ENCODE data around the gene TMEM223.
"Not testable (repeated sequence)": the region's sequence is repeated elsewhere in the genome, so short reads cannot be mapped to it uniquely, and the experiment has no call there.

TMEM223 gene

DNA sequence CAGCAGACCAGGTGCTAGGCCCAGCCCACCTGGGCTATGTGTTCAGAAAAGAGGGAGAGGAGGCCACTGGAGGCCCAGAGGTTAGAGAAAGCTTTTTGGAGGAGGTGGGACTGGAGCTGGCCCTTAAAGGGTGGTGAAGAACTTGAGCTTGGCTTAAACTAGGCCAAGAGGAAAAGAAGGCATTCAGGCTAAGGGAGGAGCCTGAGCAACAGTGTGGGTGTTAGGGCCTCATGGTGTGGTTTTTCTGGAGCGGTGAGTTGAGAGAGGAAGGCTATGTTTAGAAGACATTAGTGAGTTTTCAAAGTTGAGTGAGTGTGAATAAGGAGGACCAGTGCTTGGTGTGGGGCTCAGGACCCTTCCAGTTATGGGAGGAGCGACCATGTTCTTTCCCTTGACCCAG lies 14.4 kb downstream of the TMEM223 start:
- Histone ChIP-seq H3K4me3 (ENCODE audit: low read length) (no peak overlapping the region), H3K27me3 (ENCODE audit: control insufficient read depth, insufficient read depth, low read length) (no peaks in the 10 kb centered on the region), H3K4me1 (ENCODE audit: control insufficient read depth, insufficient read depth, low read length) (no peaks in the 10 kb centered on the region), H3K27ac (ENCODE audit: low read length) (no peak overlapping the region), H3K9me3 (ENCODE audit: control insufficient read depth, insufficient read depth, low read length) (no peaks in the 10 kb centered on the region), H3K36me3 (ENCODE audit: control insufficient read depth, insufficient read depth, low read length) (peaks cover 22% of the 10 kb centered on the region)
- DNase-seq (ENCODE audit: low read depth, low spot score), result no peak
- WGBS (ENCODE audit: insufficient coverage, insufficient read length), result no CpG with 5 or more reads among the region's 2 CpGs

DNA sequence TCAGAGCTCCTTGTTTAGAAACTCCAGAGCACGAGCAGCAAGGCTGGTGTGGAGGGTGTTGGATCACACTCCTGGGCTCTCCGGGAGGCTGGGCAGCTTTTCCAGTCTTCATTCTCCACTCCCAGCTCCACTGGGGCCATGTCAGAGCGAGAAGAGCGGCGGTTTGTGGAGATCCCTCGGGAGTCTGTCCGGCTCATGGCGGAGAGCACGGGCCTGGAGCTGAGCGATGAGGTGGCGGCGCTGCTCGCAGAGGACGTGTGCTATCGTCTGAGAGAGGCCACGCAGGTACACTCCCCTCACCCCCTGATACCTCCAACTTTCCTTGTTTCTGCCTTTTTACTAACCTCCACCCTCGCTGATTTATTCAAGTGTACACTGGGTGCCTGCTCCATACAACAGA lies 16.2 kb downstream of the TMEM223 start:
- no CpG with 5 or more reads among the region's 17 CpGs for WGBS (ENCODE audit: insufficient coverage, insufficient read length)
- Histone ChIP-seq H3K9me3 (ENCODE audit: control insufficient read depth, insufficient read depth, low read length) (no peaks in the 10 kb centered on the region), H3K36me3 (ENCODE audit: control insufficient read depth, insufficient read depth, low read length) (peaks cover 16% of the 10 kb centered on the region), H3K27ac (ENCODE audit: low read length) (no peak overlapping the region), H3K4me3 (ENCODE audit: low read length) (no peak overlapping the region), H3K27me3 (ENCODE audit: control insufficient read depth, insufficient read depth, low read length) (no peaks in the 10 kb centered on the region), H3K4me1 (ENCODE audit: control insufficient read depth, insufficient read depth, low read length) (no peaks in the 10 kb centered on the region)
- no peak for DNase-seq (ENCODE audit: low read depth, low spot score)

DNA sequence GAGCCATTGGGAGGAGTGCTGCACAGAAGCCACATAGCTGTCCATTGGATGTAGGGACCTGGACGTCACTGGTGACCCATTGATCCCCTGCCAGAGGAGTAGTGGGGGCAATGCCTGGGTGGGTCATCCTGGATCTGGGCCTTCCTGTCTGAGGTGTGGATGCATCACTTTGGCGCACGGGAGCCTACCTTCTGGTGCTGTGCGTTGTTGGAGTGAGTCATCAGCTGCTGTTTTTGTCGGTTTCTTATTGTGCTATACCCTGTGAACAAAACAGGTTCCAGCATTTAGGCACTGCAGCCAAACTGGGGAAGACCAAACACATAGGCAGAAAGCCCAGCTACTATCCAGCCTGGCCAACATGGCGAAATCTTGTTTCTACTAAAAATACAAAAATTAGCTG lies 17.4 kb downstream of the TMEM223 start:
- H3K27ac ChIP-seq (ENCODE audit: low read length), result no peak overlapping the region
- no peak overlapping the region for H3K4me3 ChIP-seq (ENCODE audit: low read length)
- peaks cover 16% of the 10 kb centered on the region for H3K36me3 ChIP-seq (ENCODE audit: control insufficient read depth, insufficient read depth, low read length)
- no peak for DNase-seq (ENCODE audit: low read depth, low spot score)
- no peaks in the 10 kb centered on the region for H3K9me3 ChIP-seq (ENCODE audit: control insufficient read depth, insufficient read depth, low read length)
- H3K27me3 ChIP-seq (ENCODE audit: control insufficient read depth, insufficient read depth, low read length), result no peaks in the 10 kb centered on the region
- peaks cover 3% of the 10 kb centered on the region; the same call in 1 of the 2 replicates for H3K4me1 ChIP-seq (ENCODE audit: control insufficient read depth, insufficient read depth, low read length)
- no CpG with 5 or more reads among the region's 6 CpGs for WGBS (ENCODE audit: insufficient coverage, insufficient read length)

DNA sequence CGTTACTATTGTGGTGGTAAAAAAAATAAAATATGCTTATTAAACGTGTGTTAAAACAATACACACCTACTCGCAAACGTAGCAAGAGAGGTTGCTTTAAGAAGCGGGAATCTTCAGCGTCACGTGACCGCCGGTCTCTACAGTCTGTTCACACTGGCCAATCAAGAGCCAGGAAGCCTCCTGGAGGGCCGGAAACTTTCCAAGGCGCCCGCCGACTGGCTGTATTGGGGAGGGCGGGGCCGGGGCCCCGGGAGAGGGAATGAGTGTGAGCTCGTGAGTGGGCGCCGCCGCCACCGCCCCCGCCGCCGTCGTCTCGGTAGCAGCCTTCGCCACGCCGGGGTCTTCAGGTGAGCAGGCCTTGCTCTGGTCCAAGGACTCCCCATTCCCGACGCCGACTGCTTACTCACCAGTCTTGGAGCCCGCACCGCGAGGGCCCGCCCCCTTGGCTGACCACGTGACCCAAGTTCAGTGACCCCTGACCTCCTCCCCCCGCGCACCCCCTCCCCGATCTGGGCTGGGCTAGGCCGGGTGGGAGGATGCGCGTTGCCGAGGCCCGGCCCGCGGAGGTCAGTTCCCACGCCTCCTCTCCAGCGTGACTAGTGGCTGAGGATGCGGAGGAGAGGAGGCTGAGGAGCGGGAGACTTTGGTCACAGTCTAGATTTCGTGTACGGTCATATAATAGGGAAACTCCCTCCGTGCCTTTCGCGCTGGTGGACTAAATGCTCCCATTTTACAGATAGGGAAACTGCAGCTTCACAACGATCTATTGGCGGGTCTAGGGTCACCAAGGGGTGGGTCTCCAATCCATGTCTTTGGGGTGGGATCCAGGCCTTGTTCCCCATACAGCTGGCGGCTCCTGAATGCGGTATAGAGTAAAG lies 20.4 kb downstream of the TMEM223 start, which contains the start of gene TAF6L:
Gene TAF6L, plus strand, starts transcription at position 253 of the 878 bp plus-strand sequence. CDS start 4,388 bp downstream, outside the sequence.
- H3K4me3 ChIP-seq (ENCODE audit: low read length), result peak within 1 kb of the TSS; percentile 90
- DNase-seq (ENCODE audit: low read depth, low spot score), result no peak
- H3K36me3 ChIP-seq (ENCODE audit: control insufficient read depth, insufficient read depth, low read length), result peaks cover 16% of the 10 kb centered on the region
- peak within 1 kb of the TSS; percentile 12 for H3K27ac ChIP-seq (ENCODE audit: low read length)
- no peaks in the 10 kb centered on the region for H3K27me3 ChIP-seq (ENCODE audit: control insufficient read depth, insufficient read depth, low read length)
- WGBS (ENCODE audit: insufficient coverage, insufficient read length), result no CpG with 5 or more reads among the region's 60 CpGs
- peaks cover 3% of the 10 kb centered on the region; the same call in 1 of the 2 replicates for H3K4me1 ChIP-seq (ENCODE audit: control insufficient read depth, insufficient read depth, low read length)
- H3K9me3 ChIP-seq (ENCODE audit: control insufficient read depth, insufficient read depth, low read length), result no peaks in the 10 kb centered on the region

DNA sequence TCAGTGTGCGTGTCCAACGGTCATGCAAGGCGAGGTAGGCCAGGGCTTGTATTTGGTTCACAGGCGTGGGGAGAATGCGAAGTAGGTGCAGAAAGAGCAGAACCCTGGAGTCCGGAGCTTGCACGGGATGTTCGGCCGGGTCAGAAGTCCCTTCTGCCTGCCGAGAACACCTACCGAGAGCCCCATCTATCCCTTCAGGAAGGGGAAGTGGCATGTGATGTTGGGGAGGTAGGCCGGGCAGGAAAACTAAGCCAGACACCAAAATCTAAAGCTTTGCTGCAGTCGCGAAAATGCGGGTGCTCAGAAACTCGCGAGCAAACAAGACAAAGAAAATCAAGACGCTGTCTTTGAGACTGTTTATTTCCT lies 21.0 kb downstream of the TMEM223 start:
- WGBS (ENCODE audit: insufficient coverage, insufficient read length), result no CpG with 5 or more reads among the region's 18 CpGs
- peak overlapping the region; percentile 27; the same call in 1 of the 2 replicates for H3K4me3 ChIP-seq (ENCODE audit: low read length)
- peaks cover 15% of the 10 kb centered on the region for H3K36me3 ChIP-seq (ENCODE audit: control insufficient read depth, insufficient read depth, low read length)
- H3K27me3 ChIP-seq (ENCODE audit: control insufficient read depth, insufficient read depth, low read length), result no peaks in the 10 kb centered on the region
- peaks cover 3% of the 10 kb centered on the region; the same call in 1 of the 2 replicates for H3K4me1 ChIP-seq (ENCODE audit: control insufficient read depth, insufficient read depth, low read length)
- H3K27ac ChIP-seq (ENCODE audit: low read length), result peak overlapping the region; percentile 12
- H3K9me3 ChIP-seq (ENCODE audit: control insufficient read depth, insufficient read depth, low read length), result no peaks in the 10 kb centered on the region
- no peak for DNase-seq (ENCODE audit: low read depth, low spot score)

DNA sequence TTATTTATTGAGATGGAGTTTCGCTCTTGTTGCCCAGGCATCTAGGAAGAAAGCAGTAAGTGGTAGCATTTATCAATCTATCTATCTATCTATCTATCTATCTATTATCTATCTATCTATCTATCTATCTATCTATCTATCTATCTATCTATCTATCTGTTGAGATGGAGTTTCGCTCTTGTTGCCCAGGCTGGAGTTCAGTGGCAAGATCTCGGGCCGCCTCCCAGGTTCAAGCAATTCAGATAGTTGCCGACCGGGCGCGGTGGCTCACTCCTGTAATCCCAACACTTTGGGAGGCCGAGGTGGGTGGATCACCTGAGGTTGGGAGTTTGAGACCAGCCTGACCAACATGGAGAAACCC lies 31.0 kb downstream of the TMEM223 start:
- WGBS (ENCODE audit: insufficient coverage, insufficient read length), result no CpG with 5 or more reads among the region's 9 CpGs
- H3K4me3 ChIP-seq (ENCODE audit: low read length); H3K4me1 ChIP-seq (ENCODE audit: control insufficient read depth, insufficient read depth, low read length); H3K9me3 ChIP-seq (ENCODE audit: control insufficient read depth, insufficient read depth, low read length); H3K27me3 ChIP-seq (ENCODE audit: control insufficient read depth, insufficient read depth, low read length); H3K27ac ChIP-seq (ENCODE audit: low read length); H3K36me3 ChIP-seq (ENCODE audit: control insufficient read depth, insufficient read depth, low read length); DNase-seq (ENCODE audit: low read depth, low spot score): not testable (repeated sequence)

DNA sequence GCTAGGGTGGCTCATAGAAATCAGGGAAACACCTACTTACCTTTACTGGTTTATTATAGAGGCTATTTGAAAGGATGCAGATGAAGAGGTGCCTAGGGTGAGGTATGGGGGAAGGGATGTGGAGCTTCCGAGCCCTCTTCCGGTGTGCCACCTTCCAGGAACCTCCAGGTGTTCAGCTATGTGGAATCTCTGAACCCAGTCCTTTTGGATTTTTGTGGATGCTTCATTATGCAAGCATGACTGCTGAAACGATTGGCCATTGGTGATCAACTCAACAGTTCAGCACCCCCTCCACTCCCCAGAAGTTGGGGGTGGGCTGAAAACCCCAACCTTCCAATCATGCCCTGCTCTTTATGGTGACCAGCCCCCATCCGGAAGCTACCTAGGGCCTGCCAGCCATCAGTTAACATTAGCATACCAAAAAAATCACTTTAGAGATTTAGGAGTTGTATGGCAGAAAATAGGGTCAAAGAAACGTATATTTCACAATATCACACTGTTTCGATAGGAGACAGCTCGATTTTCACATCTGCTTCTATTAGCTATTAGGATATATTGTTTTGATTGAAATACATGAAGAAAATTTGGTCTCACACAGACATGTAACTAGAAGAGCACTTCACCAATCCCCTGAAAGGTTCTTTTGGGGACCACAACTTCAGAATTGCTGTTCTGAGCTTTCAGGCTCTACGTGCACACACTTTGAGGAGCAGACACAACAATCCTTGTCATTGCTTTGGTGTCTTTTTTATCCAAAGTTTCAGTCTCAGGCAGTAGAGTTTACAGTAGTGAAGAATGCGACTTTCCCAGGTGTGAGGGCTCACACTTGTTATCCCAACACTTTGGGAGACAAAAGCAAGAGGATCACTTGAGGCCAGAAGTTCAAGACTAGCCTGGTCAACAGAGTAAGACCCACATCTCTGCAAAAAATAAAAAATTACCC lies 33.7 kb downstream of the TMEM223 start:
- H3K4me1 ChIP-seq (ENCODE audit: control insufficient read depth, insufficient read depth, low read length), result no peaks in the 10 kb centered on the region
- DNase-seq (ENCODE audit: low read depth, low spot score), result peak; percentile 86
- H3K4me3 ChIP-seq (ENCODE audit: low read length), result peak overlapping the region; percentile 44; the same call in 1 of the 2 replicates
- no peaks in the 10 kb centered on the region for H3K9me3 ChIP-seq (ENCODE audit: control insufficient read depth, insufficient read depth, low read length)
- WGBS (ENCODE audit: insufficient coverage, insufficient read length), result no CpG with 5 or more reads among the region's 9 CpGs
- 0 out of 2 replicates have a peak, but pooled peaks cover 1% of the 10 kb centered on the region for H3K36me3 ChIP-seq (ENCODE audit: control insufficient read depth, insufficient read depth, low read length)
- H3K27me3 ChIP-seq (ENCODE audit: control insufficient read depth, insufficient read depth, low read length), result no peaks in the 10 kb centered on the region
- H3K27ac ChIP-seq (ENCODE audit: low read length), result peak overlapping the region; percentile 20

DNA sequence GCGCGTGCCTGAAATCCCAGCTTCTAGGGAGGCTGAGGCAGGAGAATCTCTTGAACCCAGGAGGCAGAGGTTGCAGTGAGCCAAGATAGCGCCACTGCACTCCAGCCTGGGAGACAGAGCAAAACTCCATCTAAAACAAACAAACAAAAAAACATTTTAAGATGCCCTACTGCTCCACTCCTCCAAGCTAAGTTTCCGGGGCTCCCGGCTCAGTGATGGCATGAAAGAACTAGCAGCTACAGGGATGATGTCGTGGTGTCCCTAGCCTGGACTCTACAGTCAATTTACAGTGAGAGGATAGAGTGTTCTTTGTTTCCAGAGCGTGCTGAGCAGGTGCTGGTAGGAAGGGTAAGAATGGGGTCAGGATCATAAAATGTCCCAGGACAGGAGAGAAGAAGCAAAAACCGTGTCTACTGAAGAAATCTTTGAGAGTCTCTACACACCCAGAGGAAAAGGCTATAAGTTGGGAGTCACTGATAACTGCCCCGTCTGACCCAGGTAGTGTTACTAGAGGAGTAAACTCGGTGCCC lies 36.7 kb downstream of the TMEM223 start:
- no peak overlapping the region for H3K27ac ChIP-seq (ENCODE audit: low read length)
- no peak for DNase-seq (ENCODE audit: low read depth, low spot score)
- H3K36me3 ChIP-seq (ENCODE audit: control insufficient read depth, insufficient read depth, low read length), result peaks cover 14% of the 10 kb centered on the region
- no CpG with 5 or more reads among the region's 10 CpGs for WGBS (ENCODE audit: insufficient coverage, insufficient read length)
- H3K9me3 ChIP-seq (ENCODE audit: control insufficient read depth, insufficient read depth, low read length), result no peaks in the 10 kb centered on the region
- no peaks in the 10 kb centered on the region for H3K27me3 ChIP-seq (ENCODE audit: control insufficient read depth, insufficient read depth, low read length)
- no peak overlapping the region for H3K4me3 ChIP-seq (ENCODE audit: low read length)
- no peaks in the 10 kb centered on the region for H3K4me1 ChIP-seq (ENCODE audit: control insufficient read depth, insufficient read depth, low read length)

DNA sequence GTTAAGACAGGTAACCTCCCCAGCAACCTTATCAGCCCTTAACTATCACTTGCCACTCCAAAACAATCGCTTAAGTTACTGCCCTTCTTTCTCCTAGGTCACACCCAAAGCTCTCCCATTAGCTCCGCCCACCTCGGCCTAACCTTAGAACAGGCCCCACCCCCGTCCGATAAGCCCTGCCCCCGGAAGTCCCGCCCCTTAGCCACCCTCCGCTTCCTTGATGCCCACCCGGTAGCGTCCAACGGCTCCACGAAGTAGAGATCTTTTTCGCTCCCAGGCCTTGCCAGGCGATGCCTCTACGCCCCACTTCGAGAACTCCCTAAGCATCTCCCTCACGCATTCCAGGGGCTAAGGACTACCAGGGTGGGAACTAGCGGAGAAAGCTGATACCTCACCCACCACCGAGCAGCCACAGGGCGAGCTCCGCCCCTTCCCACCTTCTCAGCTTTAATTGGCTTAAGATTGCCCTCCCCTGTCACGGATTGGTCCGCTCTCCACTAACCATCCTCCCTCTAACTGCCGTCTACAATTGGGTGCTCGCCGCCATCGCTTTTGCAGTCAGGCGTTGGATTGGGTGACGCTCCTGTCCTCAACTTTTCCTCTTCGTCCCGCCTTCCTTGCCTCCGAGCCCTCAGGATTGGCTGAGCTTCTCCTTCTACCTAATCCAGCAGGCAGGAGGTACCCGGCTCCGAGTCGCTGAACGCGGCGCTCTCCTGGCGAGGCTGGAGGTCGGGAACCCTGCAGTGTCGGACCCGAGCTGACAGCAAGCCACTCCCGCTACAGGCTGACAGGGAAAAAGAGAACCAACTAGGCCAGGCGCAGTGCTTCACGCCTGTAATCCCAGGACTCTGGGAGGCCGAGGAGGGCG lies 37.8 kb downstream of the TMEM223 start, which contains the start of gene ZBTB3:
Gene ZBTB3, minus strand, starts transcription at position 425 of the 868 bp plus-strand sequence. CDS start 496 bp downstream, outside the sequence.
- no peaks in the 10 kb centered on the region for H3K27me3 ChIP-seq (ENCODE audit: control insufficient read depth, insufficient read depth, low read length)
- WGBS (ENCODE audit: insufficient coverage, insufficient read length), result no CpG with 5 or more reads among the region's 47 CpGs
- peaks cover 16% of the 10 kb centered on the region for H3K36me3 ChIP-seq (ENCODE audit: control insufficient read depth, insufficient read depth, low read length)

More for the DNA sequence above, 37.8 kb downstream of the TMEM223 start, which contains the start of gene ZBTB3:
- H3K4me1 ChIP-seq (ENCODE audit: control insufficient read depth, insufficient read depth, low read length), result no peaks in the 10 kb centered on the region
- H3K4me3 ChIP-seq (ENCODE audit: low read length), result peak within 1 kb of the TSS; percentile 59; the same call in 1 of the 2 replicates
- H3K27ac ChIP-seq (ENCODE audit: low read length), result no peak within 1 kb of the TSS
- H3K9me3 ChIP-seq (ENCODE audit: control insufficient read depth, insufficient read depth, low read length), result no peaks in the 10 kb centered on the region
- DNase-seq (ENCODE audit: low read depth, low spot score), result peak; percentile 100
